ENCODE results near the gene PARVA.

Gene PARVA

GRCh38 chr11:12399355-12399754 lies 22.0 kb downstream of the PARVA start:
- TF ChIP-seq PAX5 (IDR thresholded peaks at IDR 0.05; ENCODE audit: insufficient read depth, low read length, severe bottlenecking) (no peak), TAF1 (IDR thresholded peaks at IDR 0.05; ENCODE audit: low read depth, low read length) (no peak), SPI1 (IDR thresholded peaks at IDR 0.05; ENCODE audit: low read depth, low read length) (no peak), POU2F2 (IDR thresholded peaks at IDR 0.05; ENCODE audit: low read depth, low read length) (no peak), POLR2AphosphoS5 (IDR thresholded peaks at IDR 0.05; ENCODE audit: low read depth, low read length) (no peak), POLR2A (IDR thresholded peaks at IDR 0.05; ENCODE audit: low read depth, low read length) (no peak)
- DNase-seq (ENCODE audit: insufficient read length, low spot score) (no peak), FAIRE-seq (no peak)

GRCh38 chr11:12402025-12402424 lies 24.7 kb downstream of the PARVA start:
- no peak for FAIRE-seq
- TF ChIP-seq POU2F2 (IDR thresholded peaks at IDR 0.05; ENCODE audit: low read depth, low read length): no peak
- no peak for TF ChIP-seq POLR2A (IDR thresholded peaks at IDR 0.05; ENCODE audit: low read depth, low read length)
- no peak for TF ChIP-seq TAF1 (IDR thresholded peaks at IDR 0.05; ENCODE audit: low read depth, low read length)
- no peak for TF ChIP-seq PAX5 (IDR thresholded peaks at IDR 0.05; ENCODE audit: insufficient read depth, low read length, severe bottlenecking)
- TF ChIP-seq POLR2AphosphoS5 (IDR thresholded peaks at IDR 0.05; ENCODE audit: low read depth, low read length): no peak
- no peak for TF ChIP-seq SPI1 (IDR thresholded peaks at IDR 0.05; ENCODE audit: low read depth, low read length)
- DNase-seq (ENCODE audit: insufficient read length, low spot score): no peak

DNA sequence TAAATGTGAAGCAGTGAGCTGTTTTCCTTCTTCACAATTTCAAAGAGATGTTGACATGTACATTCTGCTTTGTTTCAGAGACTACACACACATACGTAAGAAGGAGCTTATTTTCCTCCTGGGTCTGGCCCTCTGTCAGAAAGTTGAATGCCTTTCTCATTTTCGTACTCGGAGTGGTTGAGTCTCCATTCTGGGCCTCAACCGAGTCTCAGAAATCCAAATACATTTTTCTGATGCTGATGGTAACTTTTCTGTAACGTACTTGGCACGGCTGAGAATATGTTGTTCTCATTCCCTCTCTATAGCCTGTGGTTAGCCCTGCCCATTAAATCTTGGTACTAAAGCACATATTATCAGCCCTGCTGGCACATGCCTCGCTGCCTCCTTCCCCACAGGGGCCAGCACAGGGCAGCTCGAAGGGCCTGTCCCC lies 25.3 kb downstream of the PARVA start:
- no peak for TF ChIP-seq POLR2AphosphoS5 (IDR thresholded peaks at IDR 0.05; ENCODE audit: low read depth, low read length)
- no peak for TF ChIP-seq PAX5 (IDR thresholded peaks at IDR 0.05; ENCODE audit: insufficient read depth, low read length, severe bottlenecking)
- no peak for TF ChIP-seq POLR2A (IDR thresholded peaks at IDR 0.05; ENCODE audit: low read depth, low read length)
- FAIRE-seq: no peak
- no peak for DNase-seq (ENCODE audit: insufficient read length, low spot score)

DNA sequence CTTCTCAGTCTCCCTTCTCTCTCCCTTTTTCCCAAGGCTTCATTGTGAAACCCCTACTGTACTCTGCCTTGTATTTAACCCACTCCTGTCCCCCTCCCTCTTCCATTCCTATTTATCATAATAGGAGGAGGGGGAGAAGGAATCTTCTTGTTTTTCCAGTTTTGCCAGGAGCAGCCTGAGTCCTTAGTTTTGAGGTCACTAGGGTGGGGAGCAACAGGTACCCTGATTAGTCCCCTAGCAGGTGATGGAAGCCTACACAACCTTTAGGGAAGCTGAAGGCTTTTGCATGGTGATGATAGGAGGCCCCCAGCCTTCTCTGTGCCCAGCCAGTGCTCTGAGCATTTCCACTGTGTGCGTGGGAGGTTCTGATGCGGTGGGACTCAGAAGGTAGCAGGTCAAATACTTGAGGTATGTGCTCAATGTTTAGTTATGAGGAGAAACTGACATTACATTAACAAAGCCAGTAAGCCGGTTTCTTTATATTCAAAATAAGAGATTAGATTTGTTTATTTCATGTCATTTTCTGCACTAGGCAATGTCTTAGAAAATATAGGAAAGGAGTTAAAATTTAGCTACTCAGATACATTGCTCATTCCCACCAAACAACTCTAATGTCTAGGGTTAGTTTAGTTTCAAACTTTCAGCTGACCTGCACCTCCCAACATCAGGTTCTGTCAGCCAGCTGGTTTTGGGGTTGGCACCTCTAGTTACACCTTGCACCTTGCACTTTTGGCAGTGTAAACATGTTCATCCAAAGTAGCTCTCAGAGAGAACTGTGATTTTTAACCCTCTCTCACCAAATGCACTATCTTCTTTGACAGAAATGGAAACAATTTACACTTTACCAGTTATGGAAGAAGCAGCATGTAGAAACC lies 26.0 kb downstream of the PARVA start:
- no peak for TF ChIP-seq POLR2A (IDR thresholded peaks at IDR 0.05; ENCODE audit: low read depth, low read length)
- no peak for TF ChIP-seq POU2F2 (IDR thresholded peaks at IDR 0.05; ENCODE audit: low read depth, low read length)
- TF ChIP-seq SPI1 (IDR thresholded peaks at IDR 0.05; ENCODE audit: low read depth, low read length): no peak
- no peak for TF ChIP-seq POLR2AphosphoS5 (IDR thresholded peaks at IDR 0.05; ENCODE audit: low read depth, low read length)
- TF ChIP-seq PAX5 (IDR thresholded peaks at IDR 0.05; ENCODE audit: insufficient read depth, low read length, severe bottlenecking): no peak
- no peak for TF ChIP-seq TAF1 (IDR thresholded peaks at IDR 0.05; ENCODE audit: low read depth, low read length)
- no peak for FAIRE-seq
- no peak for DNase-seq (ENCODE audit: insufficient read length, low spot score)

DNA sequence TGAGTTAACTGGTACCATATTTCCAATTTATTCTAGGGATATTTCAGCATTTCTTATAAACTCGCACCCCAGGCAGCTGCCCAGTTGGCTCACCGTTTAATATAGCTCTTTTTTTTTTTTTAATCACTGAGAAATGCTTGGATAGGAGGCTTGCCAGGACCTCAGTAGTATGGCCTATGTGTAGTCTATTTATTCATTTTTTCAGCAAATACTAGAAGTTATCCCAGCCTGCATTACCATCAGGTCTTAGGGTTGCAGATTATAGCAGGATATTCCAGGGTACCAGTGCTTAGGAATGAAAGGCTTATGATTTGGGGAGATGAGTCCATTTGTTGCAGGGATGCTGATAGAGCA lies 26.6 kb downstream of the PARVA start:
- FAIRE-seq: no peak
- TF ChIP-seq TAF1 (IDR thresholded peaks at IDR 0.05; ENCODE audit: low read depth, low read length) (no peak), POU2F2 (IDR thresholded peaks at IDR 0.05; ENCODE audit: low read depth, low read length) (no peak), SPI1 (IDR thresholded peaks at IDR 0.05; ENCODE audit: low read depth, low read length) (no peak), POLR2A (IDR thresholded peaks at IDR 0.05; ENCODE audit: low read depth, low read length) (no peak), POLR2AphosphoS5 (IDR thresholded peaks at IDR 0.05; ENCODE audit: low read depth, low read length) (no peak), PAX5 (IDR thresholded peaks at IDR 0.05; ENCODE audit: insufficient read depth, low read length, severe bottlenecking) (no peak)

GRCh38 chr11:12404436-12404835 lies 27.1 kb downstream of the PARVA start:
- FAIRE-seq: no peak
- TF ChIP-seq POLR2A (IDR thresholded peaks at IDR 0.05; ENCODE audit: low read depth, low read length) (no peak), TAF1 (IDR thresholded peaks at IDR 0.05; ENCODE audit: low read depth, low read length) (no peak), POU2F2 (IDR thresholded peaks at IDR 0.05; ENCODE audit: low read depth, low read length) (no peak), POLR2AphosphoS5 (IDR thresholded peaks at IDR 0.05; ENCODE audit: low read depth, low read length) (no peak), SPI1 (IDR thresholded peaks at IDR 0.05; ENCODE audit: low read depth, low read length) (no peak), PAX5 (IDR thresholded peaks at IDR 0.05; ENCODE audit: insufficient read depth, low read length, severe bottlenecking) (no peak)

More for the DNA sequence above, 26.6 kb downstream of the PARVA start:
- DNase-seq (ENCODE audit: insufficient read length, low spot score): no peak

GRCh38 chr11:12408156-12408770 lies 30.9 kb downstream of the PARVA start:
- DNase-seq (ENCODE audit: insufficient read length, low spot score): no peak
- TF ChIP-seq POLR2AphosphoS5 (IDR thresholded peaks at IDR 0.05; ENCODE audit: low read depth, low read length) (no peak), POLR2A (IDR thresholded peaks at IDR 0.05; ENCODE audit: low read depth, low read length) (no peak), POU2F2 (IDR thresholded peaks at IDR 0.05; ENCODE audit: low read depth, low read length) (no peak), TAF1 (IDR thresholded peaks at IDR 0.05; ENCODE audit: low read depth, low read length) (no peak), SPI1 (IDR thresholded peaks at IDR 0.05; ENCODE audit: low read depth, low read length) (no peak), PAX5 (IDR thresholded peaks at IDR 0.05; ENCODE audit: insufficient read depth, low read length, severe bottlenecking) (no peak)
- no peak for FAIRE-seq

More at GRCh38 chr11:12404436-12404835, 27.1 kb downstream of the PARVA start:
- DNase-seq (ENCODE audit: insufficient read length, low spot score): no peak

DNA sequence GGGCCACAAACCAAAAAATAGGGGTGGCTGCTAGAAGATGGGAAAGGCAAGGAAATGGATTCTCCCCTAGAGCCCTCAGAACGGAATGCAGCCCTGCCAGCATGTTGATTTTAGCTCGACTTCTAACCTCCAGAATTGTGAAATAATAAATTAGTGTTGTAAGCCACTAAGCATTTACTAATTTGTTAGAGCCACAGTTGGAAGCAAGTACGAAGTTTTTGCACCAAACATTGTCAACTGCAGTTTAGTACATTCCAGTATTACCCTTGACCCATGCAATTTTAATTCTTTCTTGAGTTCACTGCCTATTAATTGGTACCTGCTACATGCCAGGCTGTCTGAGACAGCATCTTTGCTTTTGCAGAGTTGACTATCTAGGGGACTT lies 32.2 kb downstream of the PARVA start:
- TF ChIP-seq SPI1 (IDR thresholded peaks at IDR 0.05; ENCODE audit: low read depth, low read length) (no peak), POLR2AphosphoS5 (IDR thresholded peaks at IDR 0.05; ENCODE audit: low read depth, low read length) (no peak), POU2F2 (IDR thresholded peaks at IDR 0.05; ENCODE audit: low read depth, low read length) (no peak), POLR2A (IDR thresholded peaks at IDR 0.05; ENCODE audit: low read depth, low read length) (no peak), TAF1 (IDR thresholded peaks at IDR 0.05; ENCODE audit: low read depth, low read length) (no peak), PAX5 (IDR thresholded peaks at IDR 0.05; ENCODE audit: insufficient read depth, low read length, severe bottlenecking) (no peak)
- no peak for FAIRE-seq
- no peak for DNase-seq (ENCODE audit: insufficient read length, low spot score)

GRCh38 chr11:12410006-12410728 lies 32.8 kb downstream of the PARVA start:
- no peak for FAIRE-seq
- no peak for DNase-seq (ENCODE audit: insufficient read length, low spot score)
- TF ChIP-seq POLR2AphosphoS5 (IDR thresholded peaks at IDR 0.05; ENCODE audit: low read depth, low read length) (no peak), POLR2A (IDR thresholded peaks at IDR 0.05; ENCODE audit: low read depth, low read length) (no peak), PAX5 (IDR thresholded peaks at IDR 0.05; ENCODE audit: insufficient read depth, low read length, severe bottlenecking) (no peak)

Data from GM12891 (cell line).